Measurements from ENCODE around the gene RBM8A.

DNA sequence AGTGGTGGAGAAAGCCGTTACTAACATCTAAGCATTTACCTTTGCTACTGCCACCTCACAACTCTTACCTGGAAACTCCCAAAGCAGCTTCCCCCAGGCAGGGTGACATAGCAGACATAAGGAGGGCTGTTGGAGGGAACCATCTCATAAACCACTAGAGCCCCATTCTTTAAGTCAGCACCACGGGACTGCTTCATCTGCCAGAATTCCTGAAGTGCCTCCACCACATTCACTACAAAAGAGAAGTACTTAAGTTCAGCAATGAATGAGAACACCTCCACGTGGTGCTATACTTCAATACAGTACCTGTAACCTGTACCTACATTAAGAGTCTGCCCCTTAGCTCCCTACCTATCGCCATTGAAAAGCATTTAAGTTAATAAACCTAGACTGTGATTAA is 20.3 kb upstream of the RBM8A start:
- TF ChIP-seq CTCF (IDR thresholded peaks at IDR 0.05; ENCODE audit: low read length): no peak
- no peak for TF ChIP-seq EZH2 (IDR thresholded peaks at IDR 0.05; ENCODE audit: borderline replicate concordance, low read length)

All from OCI-LY1 (cell line).